ENCODE results near the gene SCN1B. TPM values are rescaled to one million over a fixed set of nuclear protein-coding genes. Genes with fewer than 3 reads are reported as not detected.

SCN1B gene
- total and polyA plus RNA-seq, 2 of the 13 experiments (the other 11 are each of a cell fraction or from before 2014, with no cell fraction given) = 2.7 to 20.1 TPM

GRCh38 chr19:35042056-35042730 lies 11.9 kb downstream of the SCN1B start (continued):
- peak; percentile 74; the same call in 1 of the 2 replicates for TF ChIP-seq HOXA3 (CRISPR knock-in tag; IDR thresholded peaks at IDR 0.05)
- TF ChIP-seq ZNF33A (CRISPR knock-in tag; IDR thresholded peaks at IDR 0.05; ENCODE audit: borderline replicate concordance) = no peak
- TF ChIP-seq ZNF230 (CRISPR knock-in tag; IDR thresholded peaks at IDR 0.05) = no peak
- no peak for TF ChIP-seq ZNF644 (CRISPR knock-in tag; IDR thresholded peaks at IDR 0.05; ENCODE audit: low read depth)
- peak; percentile 20; the same call in 1 of the 3 replicates for TF ChIP-seq MXI1 (IDR thresholded peaks at IDR 0.05; ENCODE audit: borderline replicate concordance, low read depth, low read length)
- 0 out of 2 replicates have a peak, but pooled peaks have one; percentile 35 for TF ChIP-seq GZF1 (CRISPR knock-in tag; IDR thresholded peaks at IDR 0.05)
- TF ChIP-seq RFXANK (CRISPR knock-in tag; IDR thresholded peaks at IDR 0.05) = no peak
- TF ChIP-seq ZNF710 (CRISPR knock-in tag; IDR thresholded peaks at IDR 0.05; ENCODE audit: borderline replicate concordance) = 0 out of 2 replicates have a peak, but pooled peaks have one; percentile 17
- no peak for TF ChIP-seq ZFP36 (IDR thresholded peaks at IDR 0.05; ENCODE audit: borderline replicate concordance, low read depth, low read length, partially characterized antibody)
- TF ChIP-seq KDM5B (CRISPR knock-in tag; IDR thresholded peaks at IDR 0.05; ENCODE audit: borderline replicate concordance) = peak; percentile 31; the same call in 1 of the 2 replicates
- TF ChIP-seq ZNF225 (CRISPR knock-in tag; IDR thresholded peaks at IDR 0.05) = no peak
- TF ChIP-seq EEA1 (CRISPR knock-in tag; IDR thresholded peaks at IDR 0.05; ENCODE audit: borderline replicate concordance) = no peak
- no peak for TF ChIP-seq ZBTB25 (CRISPR knock-in tag; IDR thresholded peaks at IDR 0.05)
- no peak for TF ChIP-seq MBD4 (IDR thresholded peaks at IDR 0.05; ENCODE audit: borderline replicate concordance, low read length)
- no peak for TF ChIP-seq ATF2 (CRISPR knock-in tag; IDR thresholded peaks at IDR 0.05)
- TF ChIP-seq ZNF616 (CRISPR knock-in tag; IDR thresholded peaks at IDR 0.05; ENCODE audit: low read depth) = no peak
- TF ChIP-seq ZBTB26 (CRISPR knock-in tag; IDR thresholded peaks at IDR 0.05; ENCODE audit: borderline replicate concordance) = peak; percentile 73
- no peak for TF ChIP-seq DDIT3 (CRISPR knock-in tag; IDR thresholded peaks at IDR 0.05)
- no peak for TF ChIP-seq SMC3 (IDR thresholded peaks at IDR 0.05; ENCODE audit: low read length)
- no peak for TF ChIP-seq ZNF839 (CRISPR knock-in tag; IDR thresholded peaks at IDR 0.05; ENCODE audit: borderline replicate concordance)
- TF ChIP-seq ZNF20 (CRISPR knock-in tag; IDR thresholded peaks at IDR 0.05) = no peak
- TF ChIP-seq ZMYM3 (CRISPR knock-in tag; IDR thresholded peaks at IDR 0.05) = no peak
- TF ChIP-seq FOXO1 (CRISPR knock-in tag; IDR thresholded peaks at IDR 0.05) = peak; percentile 32; the same call in 1 of the 2 replicates
